Measurements from ENCODE around the gene PRRG3. TPM values are rescaled to one million over a fixed set of nuclear protein-coding genes. Genes with fewer than 3 reads are reported as not detected.

PRRG3 gene
- total RNA-seq, 1 experiment from 2014 or later: not detected

- ChIA-PET POLR2A (no interaction called here), RAD21 (ENCODE audit: low non-redundant PET in 1 of 2, low total read pairs in 2 of 2, uncharacterized antibody in 2 of 2, unreplicated experiment in 2 of 2) (no interaction called here), CTCF (no interaction called here)
- TF ChIP-seq ZFX (IDR thresholded peaks at IDR 0.05): no peak
- TF ChIP-seq ZBTB33 (IDR thresholded peaks at IDR 0.05; ENCODE audit: extremely low read depth, insufficient replicate concordance, low read length): no peak
- no peak for TF ChIP-seq FOSL1 (IDR thresholded peaks at IDR 0.05; ENCODE audit: low read depth)
- no peak for TF ChIP-seq RAD21 (IDR thresholded peaks at IDR 0.05; ENCODE audit: low read depth)
- TF ChIP-seq CTCF (IDR thresholded peaks at IDR 0.05 in 2 of 3, conservative IDR thresholded peaks at IDR 0.05 in 1 of 3; ENCODE audit: borderline replicate concordance in 1 of 3, insufficient read depth in 1 of 3, low read depth in 2 of 3, low read length in 2 of 3): no peak
- TF ChIP-seq MAX (IDR thresholded peaks at IDR 0.05): no peak
- no peak for TF ChIP-seq POLR2AphosphoS5 (IDR thresholded peaks at IDR 0.05; ENCODE audit: low read depth, low read length)
- no peak for TF ChIP-seq EZH2 (IDR thresholded peaks at IDR 0.05)
- no peak for TF ChIP-seq EZH2phosphoT487 (IDR thresholded peaks at IDR 0.05; ENCODE audit: borderline replicate concordance)
- no peak for TF ChIP-seq ZNF274 (IDR thresholded peaks at IDR 0.05; ENCODE audit: low read depth, low read length)
- TF ChIP-seq, protein P1, sequence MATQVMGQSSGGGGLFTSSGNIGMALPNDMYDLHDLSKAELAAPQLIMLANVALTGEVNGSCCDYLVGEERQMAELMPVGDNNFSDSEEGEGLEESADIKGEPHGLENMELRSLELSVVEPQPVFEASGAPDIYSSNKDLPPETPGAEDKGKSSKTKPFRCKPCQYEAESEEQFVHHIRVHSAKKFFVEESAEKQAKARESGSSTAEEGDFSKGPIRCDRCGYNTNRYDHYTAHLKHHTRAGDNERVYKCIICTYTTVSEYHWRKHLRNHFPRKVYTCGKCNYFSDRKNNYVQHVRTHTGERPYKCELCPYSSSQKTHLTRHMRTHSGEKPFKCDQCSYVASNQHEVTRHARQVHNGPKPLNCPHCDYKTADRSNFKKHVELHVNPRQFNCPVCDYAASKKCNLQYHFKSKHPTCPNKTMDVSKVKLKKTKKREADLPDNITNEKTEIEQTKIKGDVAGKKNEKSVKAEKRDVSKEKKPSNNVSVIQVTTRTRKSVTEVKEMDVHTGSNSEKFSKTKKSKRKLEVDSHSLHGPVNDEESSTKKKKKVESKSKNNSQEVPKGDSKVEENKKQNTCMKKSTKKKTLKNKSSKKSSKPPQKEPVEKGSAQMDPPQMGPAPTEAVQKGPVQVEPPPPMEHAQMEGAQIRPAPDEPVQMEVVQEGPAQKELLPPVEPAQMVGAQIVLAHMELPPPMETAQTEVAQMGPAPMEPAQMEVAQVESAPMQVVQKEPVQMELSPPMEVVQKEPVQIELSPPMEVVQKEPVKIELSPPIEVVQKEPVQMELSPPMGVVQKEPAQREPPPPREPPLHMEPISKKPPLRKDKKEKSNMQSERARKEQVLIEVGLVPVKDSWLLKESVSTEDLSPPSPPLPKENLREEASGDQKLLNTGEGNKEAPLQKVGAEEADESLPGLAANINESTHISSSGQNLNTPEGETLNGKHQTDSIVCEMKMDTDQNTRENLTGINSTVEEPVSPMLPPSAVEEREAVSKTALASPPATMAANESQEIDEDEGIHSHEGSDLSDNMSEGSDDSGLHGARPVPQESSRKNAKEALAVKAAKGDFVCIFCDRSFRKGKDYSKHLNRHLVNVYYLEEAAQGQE (IDR thresholded peaks at IDR 0.05; ENCODE audit: low read depth): no peak
- TF ChIP-seq YY1 (IDR thresholded peaks at IDR 0.05; ENCODE audit: extremely low read depth, insufficient replicate concordance, low read depth, low read length): no peak
- no peak for TF ChIP-seq ATF3 (IDR thresholded peaks at IDR 0.05)
- Histone ChIP-seq H4K20me1 (ENCODE audit: insufficient read depth) (no peaks in the 10 kb centered on the region), H3K27me3 (ENCODE audit: insufficient read depth, low read length) (no peaks in the 10 kb centered on the region), H3K9ac (ENCODE audit: low read length) (no peak overlapping the region), H3K27ac (ENCODE audit: low read depth, low read length) (no peak overlapping the region), H2AFZ (ENCODE audit: low read depth, low read length, poor library complexity, severe bottlenecking) (no peak overlapping the region), H3K36me3 (ENCODE audit: control insufficient read depth in 1 of 2, insufficient read depth in 2 of 2, low read length in 2 of 2) (no peaks in the 10 kb centered on the region), H3K9me3 (ENCODE audit: control insufficient read depth in 1 of 2, insufficient read depth in 1 of 2, low read depth in 1 of 2, low read length in 2 of 2) (no peaks in the 10 kb centered on the region), H3K4me2 (ENCODE audit: low read length) (no peak overlapping the region), H3K4me3 (replicated peaks in 1 of 2; ENCODE audit: low read depth in 1 of 2, low read length in 2 of 2) (no peak overlapping the region), H3K4me1 (ENCODE audit: control insufficient read depth in 1 of 2, insufficient read depth in 2 of 2, low read length in 2 of 2) (no peaks in the 10 kb centered on the region), H3K9me2 (ENCODE audit: insufficient read depth) (no peaks in the 10 kb centered on the region), H3K79me2 (ENCODE audit: insufficient read depth, low read length) (no peaks in the 10 kb centered on the region)
- no peak for DNase-seq (ENCODE audit: low read depth, low spot score)
- no TSS peak for BruUV-seq (replicated peaks)
- intact Hi-C loops (cut with micrococcal nuclease): no loop called here
- no peak for ATAC-seq
Observed at GRCh38 chrX:151694121-151694520, 1.1 kb upstream of the PRRG3 start.
